CD14-positive monocyte (primary cell): ENCODE results near the gene ZIC1. TPM values are rescaled to one million over a fixed set of nuclear protein-coding genes. Genes with fewer than 3 reads are reported as not detected.

Experiments used
- DNase-seq, 3 donors: peaks; one replicate each; pipeline ENCODE4 v3.0.0-alpha.2; 2011 to 2022
- H2AFZ ChIP-seq: 2 replicates; pipeline ENCODE4 v1.6.0; 2012; ENCODE audit warnings: mild to moderate bottlenecking, low read depth, low read length, inconsistent platforms; ENCODE audit not compliant: insufficient read depth, poor library complexity, severe bottlenecking
- H3K27ac ChIP-seq, 2 donors: 1 replicate in 1 of 2; 2 replicates in 1 of 2; pipeline ENCODE4 v1.5.1; 2012 to 2013; ENCODE audit warnings: low read length in 2 of 2, control low read depth in 1 of 2, inconsistent platforms in 1 of 2, low read depth in 1 of 2, mild to moderate bottlenecking in 1 of 2
- H3K27me3 ChIP-seq, 2 donors: one replicate each; pipeline versions ENCODE4 v1.6.0 to v1.6.1; 2011 to 2013; ENCODE audit warnings: low read length in 2 of 2; ENCODE audit not compliant: control insufficient read depth in 2 of 2, insufficient read depth in 2 of 2
- H3K36me3 ChIP-seq, 2 donors: replicated peaks in 1 of 2; 1 replicate in 1 of 2; 2 replicates in 1 of 2; pipeline versions ENCODE4 v1.5.1 to v1.6.1; 2012 to 2013; ENCODE audit warnings: low read length in 2 of 2, control low read depth in 1 of 2, inconsistent platforms in 1 of 2, mild to moderate bottlenecking in 1 of 2; ENCODE audit not compliant: insufficient read depth in 2 of 2, control insufficient read depth in 1 of 2
- H3K4me1 ChIP-seq, 2 donors: 1 replicate in 1 of 2; 2 replicates in 1 of 2; pipeline versions ENCODE4 v1.5.1 to v1.6.1; 2012 to 2013; ENCODE audit warnings: low read length in 2 of 2, control low read depth in 1 of 2, inconsistent platforms in 1 of 2, mild to moderate bottlenecking in 1 of 2, moderate library complexity in 1 of 2; ENCODE audit not compliant: insufficient read depth in 2 of 2, control insufficient read depth in 1 of 2
- H3K4me2 ChIP-seq: replicated peaks from 2 replicates; pipeline ENCODE3; 2012; ENCODE audit warnings: low read length, moderate library complexity, mild to moderate bottlenecking; ENCODE audit not compliant: poor library complexity, severe bottlenecking; ENCODE audit errors: extremely low read depth
- H3K4me3 ChIP-seq, 3 experiments: fragments of 200-600 bp in 1 of 3; sonication (generic) in 1 of 3; replicated peaks in 1 of 3; 1 replicate in 2 of 3; 2 replicates in 1 of 3; pipeline ENCODE4 v1.5.1; 2011 to 2013; ENCODE audit warnings: low read length in 3 of 3, mild to moderate bottlenecking in 3 of 3, control low read depth in 2 of 3, low read depth in 2 of 3, inconsistent platforms in 1 of 3, moderate library complexity in 1 of 3
- H3K79me2 ChIP-seq: 2 replicates; pipeline ENCODE4 v1.6.0; 2012; ENCODE audit warnings: mild to moderate bottlenecking, control low read depth, inconsistent platforms, low read length, moderate library complexity; ENCODE audit not compliant: insufficient read depth
- H3K9ac ChIP-seq: 2 replicates; pipeline ENCODE4 v1.6.0; 2017; ENCODE audit warnings: low read length, mild to moderate bottlenecking; ENCODE audit not compliant: insufficient read depth, poor library complexity, severe bottlenecking
- H3K9me3 ChIP-seq, 2 donors: replicated peaks in 1 of 2; 1 replicate in 1 of 2; 2 replicates in 1 of 2; pipeline versions ENCODE4 v1.5.1 to v1.6.1; 2012 to 2013; ENCODE audit warnings: low read length in 2 of 2, control low read depth in 1 of 2; ENCODE audit not compliant: control insufficient read depth in 1 of 2, insufficient read depth in 1 of 2
- H4K20me1 ChIP-seq: 2 replicates; pipeline ENCODE4 v1.6.0; 2012; ENCODE audit warnings: mild to moderate bottlenecking, low read length, control low read depth, moderate library complexity; ENCODE audit not compliant: insufficient read depth
- H3K27ac Mint-ChIP-seq, 7 donors: one replicate each; pipeline ENCODE4 v1.8.0; 2020; ENCODE audit warnings: mild to moderate bottlenecking in 7 of 7, mixed read lengths in 7 of 7, moderate library complexity in 6 of 7, inconsistent platforms in 2 of 7
- H3K27me3 Mint-ChIP-seq, 3 donors: one replicate each; pipeline ENCODE4 v1.8.0; 2021 to 2022; ENCODE audit warnings: low read depth in 3 of 3, mild to moderate bottlenecking in 3 of 3, mixed read lengths in 3 of 3, moderate library complexity in 3 of 3, inconsistent platforms in 1 of 3
- H3K36me3 Mint-ChIP-seq, 2 donors: one replicate each; pipeline ENCODE4 v1.8.0; 2020; ENCODE audit warnings: mixed read lengths in 2 of 2, inconsistent platforms in 1 of 2, mild to moderate bottlenecking in 1 of 2
- H3K4me1 Mint-ChIP-seq: one replicate; pipeline ENCODE4 v1.8.0; 2020; ENCODE audit warnings: mild to moderate bottlenecking, mixed read lengths
- H3K4me3 Mint-ChIP-seq, 2 donors: one replicate each; pipeline ENCODE4 v1.8.0; 2020; ENCODE audit warnings: mild to moderate bottlenecking in 2 of 2, mixed read lengths in 2 of 2, moderate library complexity in 1 of 2
- H3K9me3 Mint-ChIP-seq, 7 donors: one replicate each; pipeline ENCODE4 v1.8.0; 2020 to 2022; ENCODE audit warnings: mixed read lengths in 7 of 7, mild to moderate bottlenecking in 6 of 7, moderate library complexity in 6 of 7, inconsistent platforms in 2 of 7
- WGBS: methylation state at CpG from one replicate; pipeline ENCODE4 v1.1.5; 2013; ENCODE audit warnings: missing lambda C conversion rate; ENCODE audit not compliant: insufficient coverage; 5-methylcytosine and 5-hydroxymethylcytosine counted together
- intact Hi-C, 2 donors: fragments of 100-400 bp; cut with micrococcal nuclease; formaldehyde crosslinking; loops; one replicate each; pipeline versions ENCODE4 v1.15.0 to v1.15.1; 2023
- polyA plus RNA-seq, 3 donors: library from polyadenylated mRNA; depleted of rRNA in 1 of 3; unstranded in 2 of 3; stranded (reverse) in 1 of 3; fragments of 300-500 nt in 2 of 3; fragments of >200 nt in 1 of 3; fragmentation: Illumina TruSeq in 2 of 3; gene quantifications; 1 replicate in 2 of 3; 2 replicates in 1 of 3; pipeline ENCODE4 v1.2.3, GENCODE V29; 2012 to 2021
- TF ChIP-seq, protein P1 (sequence below): fragments of 200-600 bp; IDR thresholded peaks from one replicate; pipeline ENCODE4 v1.8.0; 2022; ENCODE audit warnings: antibody characterized with exemption, mild to moderate bottlenecking

Gene ZIC1
- polyA plus RNA-seq, 3 donors, result not detected

DNA sequence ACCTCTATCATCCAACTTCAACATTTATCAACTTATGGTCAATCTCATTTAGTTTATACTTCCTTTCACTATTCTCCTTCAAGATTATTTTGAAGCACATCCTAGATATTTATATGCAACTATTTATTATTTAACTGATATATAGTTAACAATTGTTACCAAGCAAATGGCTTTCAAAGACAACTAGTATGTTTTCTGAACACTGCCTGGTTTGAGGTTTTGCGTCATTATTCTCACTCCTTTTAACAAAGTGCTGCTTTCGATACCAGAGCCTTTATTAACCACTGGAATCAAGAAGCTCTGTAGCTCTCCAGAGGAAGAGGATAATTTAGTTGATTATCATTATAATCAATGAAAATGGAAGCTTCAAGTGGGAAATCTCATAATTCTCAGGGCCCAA, 19.6 kb downstream of the ZIC1 start:
- Mint-ChIP-seq H3K27ac (no peak overlapping the region), H3K4me3 (no peak overlapping the region), H3K9me3 (peaks cover 2 to 8% (median 6%) of the 10 kb centered on the region in 7 donors), H3K36me3 (peaks cover under 1% of the 10 kb centered on the region in 2 donors), H3K4me1 (no peaks in the 10 kb centered on the region), H3K27me3 (peaks cover 21 to 33% (median 26%) of the 10 kb centered on the region in 3 donors)
- TF ChIP-seq, protein P1, sequence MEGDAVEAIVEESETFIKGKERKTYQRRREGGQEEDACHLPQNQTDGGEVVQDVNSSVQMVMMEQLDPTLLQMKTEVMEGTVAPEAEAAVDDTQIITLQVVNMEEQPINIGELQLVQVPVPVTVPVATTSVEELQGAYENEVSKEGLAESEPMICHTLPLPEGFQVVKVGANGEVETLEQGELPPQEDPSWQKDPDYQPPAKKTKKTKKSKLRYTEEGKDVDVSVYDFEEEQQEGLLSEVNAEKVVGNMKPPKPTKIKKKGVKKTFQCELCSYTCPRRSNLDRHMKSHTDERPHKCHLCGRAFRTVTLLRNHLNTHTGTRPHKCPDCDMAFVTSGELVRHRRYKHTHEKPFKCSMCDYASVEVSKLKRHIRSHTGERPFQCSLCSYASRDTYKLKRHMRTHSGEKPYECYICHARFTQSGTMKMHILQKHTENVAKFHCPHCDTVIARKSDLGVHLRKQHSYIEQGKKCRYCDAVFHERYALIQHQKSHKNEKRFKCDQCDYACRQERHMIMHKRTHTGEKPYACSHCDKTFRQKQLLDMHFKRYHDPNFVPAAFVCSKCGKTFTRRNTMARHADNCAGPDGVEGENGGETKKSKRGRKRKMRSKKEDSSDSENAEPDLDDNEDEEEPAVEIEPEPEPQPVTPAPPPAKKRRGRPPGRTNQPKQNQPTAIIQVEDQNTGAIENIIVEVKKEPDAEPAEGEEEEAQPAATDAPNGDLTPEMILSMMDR, result no peak
- Histone ChIP-seq H3K36me3 (no peaks in the 10 kb centered on the region), H3K27me3 (peaks cover 17 to 50% of the 10 kb centered on the region in 2 donors), H3K27ac (no peak overlapping the region), H3K9ac (no peak overlapping the region), H3K4me2 (no peak overlapping the region), H3K4me3 (no peak overlapping the region), H3K79me2 (no peaks in the 10 kb centered on the region), H3K4me1 (no peaks in the 10 kb centered on the region), H4K20me1 (no peaks in the 10 kb centered on the region), H3K9me3 (peaks cover 10 to 15% of the 10 kb centered on the region in 2 donors), H2AFZ (no peak overlapping the region)
- no peak for DNase-seq
- intact Hi-C loops, result no loop called here
- no CpG with 5 or more reads among the region's 2 CpGs for WGBS

DNA sequence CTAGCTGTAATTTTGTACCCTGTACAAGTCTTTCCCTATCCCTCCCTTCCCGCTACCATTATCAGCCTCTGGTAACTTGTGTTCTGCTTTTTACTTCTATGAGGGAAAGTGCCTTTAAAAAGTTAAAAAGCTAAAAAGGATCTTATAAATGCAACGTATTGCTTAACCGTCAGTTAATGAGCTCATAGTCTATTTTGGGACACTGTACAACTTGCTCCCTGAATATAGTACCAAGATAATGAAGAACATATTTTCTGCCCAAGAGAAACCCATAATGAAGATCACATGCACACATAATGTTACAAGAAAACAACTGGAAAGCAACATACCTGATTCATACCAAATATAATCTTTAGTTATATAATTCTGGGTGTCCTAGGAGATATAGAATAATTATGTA, 22.6 kb downstream of the ZIC1 start:
- Mint-ChIP-seq H3K9me3 (peaks cover 0 to 2% (median 0%) of the 10 kb centered on the region in 7 donors), H3K4me1 (no peaks in the 10 kb centered on the region), H3K27ac (no peak overlapping the region), H3K27me3 (peaks cover 5 to 12% (median 7%) of the 10 kb centered on the region in 3 donors), H3K4me3 (no peak overlapping the region), H3K36me3 (no peaks in the 10 kb centered on the region)
- intact Hi-C loops, result no loop called here
- Histone ChIP-seq H3K27ac (no peak overlapping the region), H3K4me3 (no peak overlapping the region), H3K4me2 (no peak overlapping the region), H3K27me3 (peaks cover 0 to 21% of the 10 kb centered on the region in 2 donors), H2AFZ (no peak overlapping the region), H3K79me2 (no peaks in the 10 kb centered on the region), H3K9me3 (no peaks in the 10 kb centered on the region), H3K4me1 (no peaks in the 10 kb centered on the region), H3K36me3 (no peaks in the 10 kb centered on the region), H4K20me1 (no peaks in the 10 kb centered on the region), H3K9ac (no peak overlapping the region)
- no peak for DNase-seq
- no CpG with 5 or more reads among the region's 3 CpGs for WGBS
- TF ChIP-seq, protein P1, result no peak
